Liver (tissue), 3 donors: ENCODE data around the gene HES4.

Experiments used
- TAF1 ChIP-seq: conservative IDR thresholded peaks from 2 replicates; pipeline ENCODE4 v1.6.1; 2016; ENCODE audit warnings: antibody characterized with exemption, mild to moderate bottlenecking
- YY1 ChIP-seq: IDR thresholded peaks from 2 replicates; pipeline ENCODE4 v1.6.1; 2016; ENCODE audit warnings: antibody characterized with exemption, mild to moderate bottlenecking
- TF ChIP-seq, protein P1 (sequence below): fragments of 150-350 bp; IDR thresholded peaks from 2 replicates; pipeline ENCODE4 v1.5.1; 2017; ENCODE audit warnings: improper control_type of control experiment, low read depth, low read length; ENCODE audit not compliant: missing input control
- TF ChIP-seq, protein P2 (sequence below): IDR thresholded peaks from 2 replicates; pipeline ENCODE4 v1.6.1; 2016; ENCODE audit warnings: antibody characterized with exemption
- donor health status: healthy.
- donor health status: healthy.

DNA sequence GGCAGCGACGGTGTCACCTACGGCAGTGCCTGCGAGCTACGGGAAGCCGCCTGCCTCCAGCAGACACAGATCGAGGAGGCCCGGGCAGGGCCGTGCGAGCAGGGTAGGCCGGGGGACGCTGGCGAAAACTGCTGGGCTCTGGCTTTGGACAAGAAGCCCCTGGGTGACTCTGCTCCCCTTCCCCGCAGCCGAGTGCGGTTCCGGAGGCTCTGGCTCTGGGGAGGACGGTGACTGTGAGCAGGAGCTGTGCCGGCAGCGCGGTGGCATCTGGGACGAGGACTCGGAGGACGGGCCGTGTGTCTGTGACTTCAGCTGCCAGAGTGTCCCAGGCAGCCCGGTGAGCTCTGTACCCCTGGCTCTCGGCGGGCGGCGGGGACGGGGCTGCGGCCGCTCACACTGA lies 44.0 kb upstream of the HES4 start:
- TF ChIP-seq, protein P1, sequence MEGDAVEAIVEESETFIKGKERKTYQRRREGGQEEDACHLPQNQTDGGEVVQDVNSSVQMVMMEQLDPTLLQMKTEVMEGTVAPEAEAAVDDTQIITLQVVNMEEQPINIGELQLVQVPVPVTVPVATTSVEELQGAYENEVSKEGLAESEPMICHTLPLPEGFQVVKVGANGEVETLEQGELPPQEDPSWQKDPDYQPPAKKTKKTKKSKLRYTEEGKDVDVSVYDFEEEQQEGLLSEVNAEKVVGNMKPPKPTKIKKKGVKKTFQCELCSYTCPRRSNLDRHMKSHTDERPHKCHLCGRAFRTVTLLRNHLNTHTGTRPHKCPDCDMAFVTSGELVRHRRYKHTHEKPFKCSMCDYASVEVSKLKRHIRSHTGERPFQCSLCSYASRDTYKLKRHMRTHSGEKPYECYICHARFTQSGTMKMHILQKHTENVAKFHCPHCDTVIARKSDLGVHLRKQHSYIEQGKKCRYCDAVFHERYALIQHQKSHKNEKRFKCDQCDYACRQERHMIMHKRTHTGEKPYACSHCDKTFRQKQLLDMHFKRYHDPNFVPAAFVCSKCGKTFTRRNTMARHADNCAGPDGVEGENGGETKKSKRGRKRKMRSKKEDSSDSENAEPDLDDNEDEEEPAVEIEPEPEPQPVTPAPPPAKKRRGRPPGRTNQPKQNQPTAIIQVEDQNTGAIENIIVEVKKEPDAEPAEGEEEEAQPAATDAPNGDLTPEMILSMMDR, result no peak
- TF ChIP-seq YY1 (no peak), TAF1 (no peak)
- TF ChIP-seq, protein P2, sequence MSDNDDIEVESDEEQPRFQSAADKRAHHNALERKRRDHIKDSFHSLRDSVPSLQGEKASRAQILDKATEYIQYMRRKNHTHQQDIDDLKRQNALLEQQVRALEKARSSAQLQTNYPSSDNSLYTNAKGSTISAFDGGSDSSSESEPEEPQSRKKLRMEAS, result no peak
